SK-N-SH treated with all-trans-retinoic acid at 6 μM for 48 hours (cell line): ENCODE measurements around the gene OR9A4.

Experiments used
- ARNTL ChIP-seq: fragments of 450-650 bp; formaldehyde crosslinking; IDR thresholded peaks from 2 replicates; pipeline ENCODE4 v1.5.0; 2020; ENCODE audit warnings: low read depth, mild to moderate bottlenecking, moderate library complexity, borderline replicate concordance
- CSDC2 ChIP-seq: fragments of 250-450 bp; sonication (Bioruptor Pico); IDR thresholded peaks from 2 replicates; pipeline ENCODE4 v1.5.0; 2020; ENCODE audit warnings: mild to moderate bottlenecking, moderate library complexity
- SNAI2 ChIP-seq: fragments of 250-450 bp; sonication (Bioruptor Pico); IDR thresholded peaks from 2 replicates; pipeline ENCODE4 v1.5.0; 2020; ENCODE audit warnings: mild to moderate bottlenecking, moderate library complexity
- TCF4 ChIP-seq: fragments of 250-450 bp; sonication (Bioruptor Pico); IDR thresholded peaks from 2 replicates; pipeline ENCODE4 v1.8.0; 2021; ENCODE audit warnings: mild to moderate bottlenecking, moderate library complexity, borderline replicate concordance
- ZC3H10 ChIP-seq: fragments of 250-450 bp; sonication (Bioruptor Pico); IDR thresholded peaks from 2 replicates; pipeline ENCODE4 v1.5.1; 2021; ENCODE audit warnings: mild to moderate bottlenecking, moderate library complexity
- ZFP30 ChIP-seq: fragments of 450-650 bp; formaldehyde crosslinking; IDR thresholded peaks from 2 replicates; pipeline ENCODE4 v1.5.0; 2022; ENCODE audit warnings: mild to moderate bottlenecking, moderate library complexity
- ZNF70 ChIP-seq: fragments of 450-650 bp; formaldehyde crosslinking; IDR thresholded peaks from 2 replicates; pipeline ENCODE4 v1.5.0; 2020; ENCODE audit warnings: mild to moderate bottlenecking, moderate library complexity
- TF ChIP-seq, protein P1 (sequence below): fragments of 250-450 bp; sonication (Bioruptor Pico); IDR thresholded peaks from 2 replicates; pipeline ENCODE4 v1.8.0; 2020; ENCODE audit warnings: mild to moderate bottlenecking, moderate library complexity, borderline replicate concordance
- TF ChIP-seq, protein P2 (sequence below): fragments of 250-450 bp; sonication (Bioruptor Pico); IDR thresholded peaks from 2 replicates; pipeline ENCODE4 v1.5.0; 2020; ENCODE audit warnings: mild to moderate bottlenecking, moderate library complexity
- TF ChIP-seq, protein P3 (sequence below): fragments of 250-450 bp; sonication (Bioruptor Pico); IDR thresholded peaks from 2 replicates; pipeline ENCODE4 v1.5.1; 2020; ENCODE audit warnings: low read depth, mild to moderate bottlenecking, moderate library complexity

DNA sequence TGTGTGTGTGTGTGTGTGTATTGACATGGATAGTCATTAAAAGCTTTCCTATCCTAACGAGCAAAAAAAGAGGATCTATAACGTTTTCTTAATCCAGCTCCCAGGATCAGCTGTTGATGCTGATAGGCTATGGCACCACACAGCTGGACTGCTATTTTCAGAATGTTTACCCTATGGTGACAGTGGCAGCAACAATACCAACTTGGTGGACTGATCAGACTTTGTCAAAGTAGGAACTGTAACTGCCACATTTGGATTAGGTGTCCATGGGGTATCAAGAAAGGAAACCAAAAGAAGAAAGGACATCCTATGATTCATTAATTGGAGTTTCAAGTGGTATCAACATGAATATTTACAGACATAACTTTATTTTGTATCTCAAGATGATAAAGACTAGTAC, 33.3 kb downstream of the OR9A4 start:
- TF ChIP-seq, protein P1, sequence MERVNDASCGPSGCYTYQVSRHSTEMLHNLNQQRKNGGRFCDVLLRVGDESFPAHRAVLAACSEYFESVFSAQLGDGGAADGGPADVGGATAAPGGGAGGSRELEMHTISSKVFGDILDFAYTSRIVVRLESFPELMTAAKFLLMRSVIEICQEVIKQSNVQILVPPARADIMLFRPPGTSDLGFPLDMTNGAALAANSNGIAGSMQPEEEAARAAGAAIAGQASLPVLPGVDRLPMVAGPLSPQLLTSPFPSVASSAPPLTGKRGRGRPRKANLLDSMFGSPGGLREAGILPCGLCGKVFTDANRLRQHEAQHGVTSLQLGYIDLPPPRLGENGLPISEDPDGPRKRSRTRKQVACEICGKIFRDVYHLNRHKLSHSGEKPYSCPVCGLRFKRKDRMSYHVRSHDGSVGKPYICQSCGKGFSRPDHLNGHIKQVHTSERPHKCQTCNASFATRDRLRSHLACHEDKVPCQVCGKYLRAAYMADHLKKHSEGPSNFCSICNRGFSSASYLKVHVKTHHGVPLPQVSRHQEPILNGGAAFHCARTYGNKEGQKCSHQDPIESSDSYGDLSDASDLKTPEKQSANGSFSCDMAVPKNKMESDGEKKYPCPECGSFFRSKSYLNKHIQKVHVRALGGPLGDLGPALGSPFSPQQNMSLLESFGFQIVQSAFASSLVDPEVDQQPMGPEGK (CRISPR knock-in tag): no peak
- TF ChIP-seq TCF4 (CRISPR knock-in tag): no peak
- TF ChIP-seq, protein P2, sequence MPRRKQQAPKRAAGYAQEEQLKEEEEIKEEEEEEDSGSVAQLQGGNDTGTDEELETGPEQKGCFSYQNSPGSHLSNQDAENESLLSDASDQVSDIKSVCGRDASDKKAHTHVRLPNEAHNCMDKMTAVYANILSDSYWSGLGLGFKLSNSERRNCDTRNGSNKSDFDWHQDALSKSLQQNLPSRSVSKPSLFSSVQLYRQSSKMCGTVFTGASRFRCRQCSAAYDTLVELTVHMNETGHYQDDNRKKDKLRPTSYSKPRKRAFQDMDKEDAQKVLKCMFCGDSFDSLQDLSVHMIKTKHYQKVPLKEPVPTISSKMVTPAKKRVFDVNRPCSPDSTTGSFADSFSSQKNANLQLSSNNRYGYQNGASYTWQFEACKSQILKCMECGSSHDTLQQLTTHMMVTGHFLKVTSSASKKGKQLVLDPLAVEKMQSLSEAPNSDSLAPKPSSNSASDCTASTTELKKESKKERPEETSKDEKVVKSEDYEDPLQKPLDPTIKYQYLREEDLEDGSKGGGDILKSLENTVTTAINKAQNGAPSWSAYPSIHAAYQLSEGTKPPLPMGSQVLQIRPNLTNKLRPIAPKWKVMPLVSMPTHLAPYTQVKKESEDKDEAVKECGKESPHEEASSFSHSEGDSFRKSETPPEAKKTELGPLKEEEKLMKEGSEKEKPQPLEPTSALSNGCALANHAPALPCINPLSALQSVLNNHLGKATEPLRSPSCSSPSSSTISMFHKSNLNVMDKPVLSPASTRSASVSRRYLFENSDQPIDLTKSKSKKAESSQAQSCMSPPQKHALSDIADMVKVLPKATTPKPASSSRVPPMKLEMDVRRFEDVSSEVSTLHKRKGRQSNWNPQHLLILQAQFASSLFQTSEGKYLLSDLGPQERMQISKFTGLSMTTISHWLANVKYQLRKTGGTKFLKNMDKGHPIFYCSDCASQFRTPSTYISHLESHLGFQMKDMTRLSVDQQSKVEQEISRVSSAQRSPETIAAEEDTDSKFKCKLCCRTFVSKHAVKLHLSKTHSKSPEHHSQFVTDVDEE (CRISPR knock-in tag): no peak
- no peak for TF ChIP-seq ARNTL
- TF ChIP-seq ZFP30 (CRISPR knock-in tag): no peak
- no peak for TF ChIP-seq CSDC2 (CRISPR knock-in tag)
- no peak for TF ChIP-seq SNAI2 (CRISPR knock-in tag)
- no peak for TF ChIP-seq ZC3H10 (CRISPR knock-in tag)
- TF ChIP-seq ZNF70 (CRISPR knock-in tag): no peak
- TF ChIP-seq, protein P3, sequence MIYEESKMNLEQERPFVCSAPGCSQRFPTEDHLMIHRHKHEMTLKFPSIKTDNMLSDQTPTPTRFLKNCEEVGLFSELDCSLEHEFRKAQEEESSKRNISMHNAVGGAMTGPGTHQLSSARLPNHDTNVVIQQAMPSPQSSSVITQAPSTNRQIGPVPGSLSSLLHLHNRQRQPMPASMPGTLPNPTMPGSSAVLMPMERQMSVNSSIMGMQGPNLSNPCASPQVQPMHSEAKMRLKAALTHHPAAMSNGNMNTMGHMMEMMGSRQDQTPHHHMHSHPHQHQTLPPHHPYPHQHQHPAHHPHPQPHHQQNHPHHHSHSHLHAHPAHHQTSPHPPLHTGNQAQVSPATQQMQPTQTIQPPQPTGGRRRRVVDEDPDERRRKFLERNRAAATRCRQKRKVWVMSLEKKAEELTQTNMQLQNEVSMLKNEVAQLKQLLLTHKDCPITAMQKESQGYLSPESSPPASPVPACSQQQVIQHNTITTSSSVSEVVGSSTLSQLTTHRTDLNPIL (CRISPR knock-in tag): no peak
